HG03025 (cell line): ENCODE measurements around the gene MAST3.
A peak's percentile ranks its signal among the peaks of the same experiment; 100 is the strongest.

Experiments
- ATAC-seq: cut with Tn5 transposase; IDR thresholded peaks from one replicate; pipeline ENCODE4 v1.9.1; 2021; ENCODE audit warnings: mild to moderate bottlenecking, moderate library complexity; ENCODE audit not compliant: unreplicated experiment, low FRiP score

MAST3 gene

DNA sequence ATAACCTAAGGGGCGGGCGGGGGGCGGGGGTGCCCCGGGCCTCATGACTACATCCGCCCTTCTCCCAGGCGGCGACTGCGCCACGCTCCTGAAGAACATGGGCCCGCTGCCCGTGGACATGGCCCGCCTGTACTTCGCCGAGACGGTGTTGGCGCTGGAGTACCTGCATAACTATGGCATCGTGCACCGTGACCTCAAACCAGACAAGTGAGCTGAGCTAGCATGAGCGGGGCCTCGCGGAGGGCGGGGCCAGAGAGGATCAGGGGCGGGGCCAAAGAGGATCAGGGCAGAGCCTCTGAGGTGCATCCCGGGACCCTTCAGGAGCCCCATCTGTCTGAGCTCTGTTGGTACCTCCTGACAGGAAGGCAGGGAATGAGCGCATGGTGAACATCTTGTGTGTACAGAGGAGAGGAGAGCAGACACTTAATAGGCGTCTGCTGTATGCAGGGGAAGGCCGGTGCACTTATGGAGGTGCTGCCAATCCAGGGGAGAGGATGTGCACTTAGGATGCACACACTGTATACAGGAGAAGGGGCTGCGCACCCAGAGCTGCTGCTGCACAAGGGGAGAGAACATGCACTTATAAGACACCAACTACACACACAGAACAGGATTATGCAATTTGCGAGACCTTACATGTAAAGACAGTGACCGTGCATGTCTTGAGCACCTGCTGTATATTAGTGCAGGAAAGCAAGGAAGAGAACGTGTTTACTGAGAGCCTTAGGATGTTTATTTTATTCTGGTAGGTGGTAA, 34.4 kb downstream of the MAST3 start:
- no peak for ATAC-seq

DNA sequence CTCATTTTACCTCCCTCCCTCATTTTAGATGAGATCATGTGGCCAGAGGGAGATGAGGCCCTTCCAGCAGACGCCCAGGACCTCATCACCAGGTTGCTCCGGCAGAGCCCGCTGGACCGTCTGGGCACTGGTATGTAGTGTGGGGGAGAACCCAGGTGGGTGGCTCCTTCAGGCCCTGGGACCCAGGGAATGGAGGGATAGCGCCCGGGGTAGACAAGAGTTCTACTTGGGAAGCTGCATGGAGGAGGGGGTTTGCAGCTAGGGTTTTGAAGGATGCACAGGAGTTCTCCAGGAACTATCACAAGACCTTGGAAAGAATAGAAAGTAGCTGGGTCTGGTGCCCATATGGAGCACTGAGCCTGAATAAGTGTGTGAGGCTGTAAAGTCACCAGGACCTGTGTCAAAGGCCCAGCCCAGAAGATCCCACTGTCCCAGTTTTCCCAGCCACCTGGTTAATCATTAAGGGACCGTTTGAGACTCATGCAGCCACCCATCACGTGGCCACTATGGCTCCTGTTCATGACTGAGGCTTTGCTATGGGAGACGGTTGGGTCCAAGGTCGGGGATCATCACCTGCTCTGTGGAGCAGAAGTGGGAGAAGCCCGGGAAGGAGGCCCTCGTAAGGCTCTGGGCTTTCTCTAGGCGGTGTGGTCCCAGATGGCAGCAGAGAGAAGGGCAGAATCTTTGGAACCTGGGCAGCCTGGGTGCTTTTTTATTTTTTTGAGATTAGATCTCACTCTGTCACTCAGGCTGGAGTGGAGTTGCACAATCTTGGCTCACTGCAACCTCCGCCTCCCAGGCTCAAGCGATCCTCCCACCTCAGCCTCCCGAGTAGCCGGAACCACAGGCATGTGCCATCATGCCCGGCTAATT, 38.4 kb downstream of the MAST3 start:
- ATAC-seq: no peak

DNA sequence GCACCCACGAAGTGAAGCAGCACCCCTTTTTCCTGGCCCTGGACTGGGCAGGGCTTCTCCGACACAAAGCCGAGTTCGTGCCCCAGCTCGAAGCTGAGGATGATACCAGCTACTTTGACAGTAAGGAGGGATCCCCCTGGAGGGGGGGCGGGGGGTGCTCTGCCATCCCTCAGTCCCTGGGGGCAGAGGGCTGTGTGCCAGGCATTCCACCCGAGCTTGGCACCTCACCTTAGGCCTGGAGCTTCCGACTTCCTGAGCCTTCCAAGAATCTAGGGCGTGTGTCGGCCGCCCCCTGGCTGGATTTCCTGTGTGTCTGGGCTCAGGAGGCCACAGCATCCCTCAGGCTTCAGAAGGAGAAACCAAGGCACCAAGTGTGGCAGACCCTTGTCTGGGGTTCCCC, 39.7 kb downstream of the MAST3 start:
- ATAC-seq: no peak

DNA sequence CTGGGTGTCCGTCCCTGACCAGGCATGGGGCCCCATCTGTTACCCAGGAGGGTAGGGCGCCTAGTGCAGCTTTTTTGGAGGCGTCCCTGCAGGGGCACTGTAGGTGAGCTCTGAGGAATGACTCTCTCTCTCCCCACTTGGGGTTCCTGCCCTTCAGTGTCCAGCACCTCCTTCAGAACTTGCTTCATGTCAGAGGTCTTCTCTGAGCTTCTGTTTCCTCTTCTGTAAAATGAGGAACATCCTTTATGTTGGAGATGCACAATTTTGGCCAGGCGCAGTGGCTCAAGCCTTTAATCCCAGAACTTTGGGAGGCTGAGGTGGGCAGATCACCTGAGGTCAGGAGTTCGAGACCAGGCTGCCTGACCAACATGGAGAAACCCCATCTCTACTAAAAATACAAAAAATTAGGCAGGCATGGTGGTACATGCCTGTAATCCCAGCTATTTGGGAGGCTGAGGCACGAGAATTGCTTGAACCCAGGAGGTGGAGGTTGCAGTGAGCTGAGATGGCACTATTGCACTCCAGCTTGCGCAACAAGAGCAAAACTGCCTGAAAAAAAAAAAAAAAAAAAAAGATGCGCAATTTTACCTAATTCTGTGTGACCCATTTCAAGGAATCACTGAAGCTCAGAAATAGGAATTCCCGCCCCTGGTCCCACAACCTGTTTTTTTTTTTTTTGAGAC, 40.2 kb downstream of the MAST3 start:
- ATAC-seq: no peak

DNA sequence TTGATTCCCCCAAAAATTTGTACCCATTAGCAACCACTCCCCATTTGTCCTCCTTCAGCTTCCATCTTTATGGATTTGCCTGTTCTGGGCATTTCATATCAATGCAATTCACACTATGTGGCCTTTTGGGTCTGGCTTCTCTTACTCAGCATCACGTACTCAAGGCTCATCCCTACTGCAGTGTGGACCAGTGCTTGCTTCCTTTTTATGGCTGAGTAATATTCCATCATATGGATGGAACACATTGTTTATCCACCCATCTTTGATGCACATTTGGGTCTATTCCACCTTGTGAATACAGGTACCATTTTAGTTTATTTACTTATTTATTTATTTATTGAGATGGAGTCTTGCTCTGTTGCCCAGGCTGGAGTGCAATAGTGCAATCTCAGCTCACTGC, 42.9 kb downstream of the MAST3 start:
- no peak for ATAC-seq

DNA sequence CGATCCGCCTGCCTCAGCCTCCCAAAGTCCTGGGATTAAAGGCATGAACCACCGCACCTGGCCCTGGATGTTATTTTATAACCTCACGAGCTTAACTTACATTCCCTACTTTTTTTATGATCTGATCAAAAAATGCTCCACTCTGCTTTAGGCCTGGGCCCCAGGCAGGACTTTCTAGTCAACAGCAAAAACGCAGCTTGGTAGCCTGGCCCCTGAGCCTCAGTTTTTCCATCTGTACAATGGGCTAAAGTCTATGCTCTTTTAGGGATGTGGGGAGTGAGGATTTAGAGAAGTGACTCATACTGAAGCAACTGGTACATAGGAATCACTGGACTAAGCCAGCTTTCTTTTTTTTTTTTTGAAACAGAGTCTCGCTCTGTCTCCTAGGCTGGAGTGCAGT, 43.5 kb downstream of the MAST3 start:
- no peak for ATAC-seq

DNA sequence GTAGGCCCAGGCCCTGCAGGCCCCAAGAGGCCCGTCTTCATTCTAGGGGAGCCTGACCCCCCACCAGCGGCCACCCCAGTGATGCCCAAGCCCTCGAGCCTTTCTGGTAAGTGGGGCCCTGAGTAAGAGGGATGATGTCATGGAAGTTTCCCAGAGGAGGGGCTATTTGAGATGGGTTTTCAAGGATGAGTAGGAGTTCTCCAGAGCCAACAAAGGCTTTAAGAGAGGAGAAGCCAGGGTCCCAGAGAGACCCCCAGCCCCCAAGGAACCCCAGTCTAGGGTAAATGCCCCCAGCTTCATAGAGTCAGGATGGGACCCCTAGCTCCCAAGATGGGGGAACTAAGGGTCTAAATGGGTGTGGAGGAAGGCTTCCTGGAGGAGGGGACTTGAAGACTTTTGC, 46.3 kb downstream of the MAST3 start:
- ATAC-seq: no peak

DNA sequence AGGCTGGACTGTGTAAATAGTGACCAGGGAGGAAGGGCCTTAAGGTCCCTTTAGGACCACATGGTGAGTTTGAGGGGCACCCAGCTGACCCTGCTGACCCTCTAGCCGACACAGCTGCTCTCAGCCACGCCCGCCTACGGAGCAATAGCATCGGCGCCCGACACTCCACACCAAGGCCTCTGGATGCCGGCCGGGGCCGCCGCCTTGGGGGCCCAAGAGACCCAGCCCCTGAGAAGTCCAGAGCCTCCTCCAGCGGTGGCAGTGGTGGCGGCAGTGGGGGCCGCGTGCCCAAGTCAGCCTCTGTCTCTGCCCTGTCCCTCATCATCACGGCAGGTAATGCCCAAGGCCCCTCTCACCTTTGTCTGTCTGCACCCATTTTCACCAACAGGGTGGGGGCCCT, 46.8 kb downstream of the MAST3 start:
- no peak for ATAC-seq

DNA sequence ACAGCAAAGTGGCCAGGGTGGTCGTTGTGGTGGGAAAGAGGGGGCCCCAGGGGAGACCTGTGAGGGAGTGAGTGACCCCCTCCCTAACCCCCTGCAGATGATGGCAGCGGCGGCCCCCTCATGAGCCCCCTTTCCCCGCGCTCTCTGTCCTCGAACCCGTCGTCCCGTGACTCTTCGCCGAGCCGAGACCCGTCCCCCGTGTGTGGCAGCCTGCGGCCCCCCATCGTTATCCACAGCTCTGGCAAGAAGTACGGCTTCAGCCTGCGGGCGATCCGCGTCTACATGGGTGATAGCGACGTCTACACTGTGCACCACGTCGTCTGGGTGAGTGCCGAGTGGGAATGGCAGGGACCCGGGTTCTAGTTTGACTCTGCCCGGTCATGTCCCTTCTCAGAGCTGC, 47.3 kb downstream of the MAST3 start:
- ATAC-seq: no peak

DNA sequence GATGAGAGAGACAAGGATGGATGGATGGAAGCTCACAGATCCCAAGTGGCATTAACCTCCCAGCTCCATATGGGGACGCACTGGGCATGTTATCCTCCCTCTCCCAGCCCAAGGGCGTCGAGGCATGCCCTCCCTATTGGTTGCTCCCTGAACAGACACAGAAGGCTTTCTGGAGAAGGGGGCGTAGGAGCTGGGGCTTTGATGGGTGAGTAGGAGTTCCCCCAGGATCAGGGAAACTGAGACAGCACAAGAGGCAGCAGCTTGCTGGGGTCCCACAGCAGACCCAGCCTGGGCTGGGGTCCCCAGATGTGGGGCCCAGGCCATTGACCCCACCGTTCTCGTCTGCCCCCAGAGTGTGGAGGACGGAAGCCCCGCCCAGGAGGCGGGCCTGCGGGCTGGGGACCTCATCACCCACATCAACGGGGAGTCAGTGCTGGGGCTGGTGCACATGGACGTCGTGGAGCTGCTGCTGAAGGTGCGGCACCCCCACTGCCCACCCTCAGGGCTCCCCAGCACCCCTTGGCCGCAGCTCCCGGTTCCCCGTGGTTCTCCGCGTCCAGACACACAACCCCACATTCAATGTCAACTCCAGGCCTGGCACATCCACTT, 47.9 kb downstream of the MAST3 start:
- no peak for ATAC-seq

DNA sequence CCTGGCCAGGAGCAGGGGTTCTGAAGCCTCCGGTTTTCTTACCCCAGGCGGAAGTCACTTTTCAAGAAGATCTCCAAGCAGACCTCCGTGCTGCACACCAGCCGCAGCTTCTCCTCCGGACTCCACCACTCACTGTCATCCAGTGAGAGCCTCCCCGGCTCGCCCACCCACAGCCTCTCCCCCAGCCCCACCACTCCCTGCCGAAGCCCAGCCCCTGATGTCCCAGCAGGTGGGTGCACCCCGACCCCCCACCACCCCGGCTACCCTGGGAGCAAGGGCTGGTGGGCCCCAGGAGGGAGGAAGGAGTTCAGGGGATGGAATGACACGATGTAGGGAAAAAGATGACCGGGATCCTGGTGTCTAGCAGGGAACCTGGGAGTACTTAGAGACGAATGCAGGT, 49.8 kb downstream of the MAST3 start:
- no peak for ATAC-seq

DNA sequence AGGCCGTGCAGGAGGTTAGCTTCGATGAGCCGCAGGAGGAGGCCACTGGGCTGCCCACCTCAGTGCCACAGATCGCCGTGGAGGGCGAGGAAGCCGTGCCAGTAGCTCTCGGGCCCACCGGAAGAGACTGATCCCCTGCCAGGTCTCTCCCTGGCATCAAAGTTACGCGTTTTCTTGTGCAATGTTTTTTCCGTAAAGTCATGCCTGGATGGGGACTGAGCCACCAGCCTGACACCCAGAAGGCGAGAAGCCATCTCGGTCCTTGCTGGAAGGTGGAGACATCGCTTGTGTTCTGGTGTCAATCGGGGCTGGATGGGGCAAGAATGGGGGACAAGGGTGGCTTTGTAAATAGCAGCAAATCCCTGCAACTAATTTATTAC, 52.0 kb downstream of the MAST3 start:
- ATAC-seq: no peak

DNA sequence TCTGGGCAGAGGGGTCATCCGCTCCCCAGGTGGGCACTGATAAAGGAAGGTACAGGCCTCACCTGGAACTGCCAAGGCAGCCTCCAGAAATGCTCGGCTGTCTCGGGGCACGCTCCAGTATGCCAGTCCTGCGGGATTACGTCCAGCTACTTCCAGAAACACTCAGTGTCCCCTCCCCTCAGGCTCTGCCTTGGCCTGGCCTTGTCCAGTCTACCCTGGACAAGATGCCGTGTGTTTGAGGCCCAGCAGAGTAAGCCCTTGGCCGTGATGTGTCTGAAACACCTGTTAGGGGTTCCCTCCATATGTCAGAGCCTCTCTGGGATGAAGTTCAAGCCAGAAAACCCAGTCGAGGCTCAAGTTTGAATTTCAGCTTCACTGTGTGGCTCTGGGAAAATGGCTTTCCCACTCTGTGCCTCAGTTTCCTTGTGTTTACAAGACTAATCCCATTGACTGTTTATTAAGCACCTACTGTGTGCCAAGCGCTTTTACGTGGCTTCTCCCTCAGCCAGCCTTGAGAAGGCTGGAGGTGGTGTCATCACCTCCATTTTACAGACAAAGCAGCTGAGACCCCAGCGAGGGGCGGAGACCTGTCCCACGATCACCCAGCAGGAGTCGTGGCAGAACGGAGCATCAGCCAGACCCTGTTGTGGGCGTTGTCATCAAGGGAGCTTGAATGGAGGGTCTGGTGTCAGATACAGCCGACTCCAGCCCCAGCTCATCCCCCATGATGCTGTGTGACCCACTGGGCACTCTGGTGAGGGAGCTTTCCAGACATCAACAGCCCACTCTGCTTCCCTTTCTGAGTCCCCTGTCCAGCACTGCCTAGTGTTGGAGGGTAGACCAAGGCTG, 53.4 kb downstream of the MAST3 start:
- ATAC-seq: no peak

DNA sequence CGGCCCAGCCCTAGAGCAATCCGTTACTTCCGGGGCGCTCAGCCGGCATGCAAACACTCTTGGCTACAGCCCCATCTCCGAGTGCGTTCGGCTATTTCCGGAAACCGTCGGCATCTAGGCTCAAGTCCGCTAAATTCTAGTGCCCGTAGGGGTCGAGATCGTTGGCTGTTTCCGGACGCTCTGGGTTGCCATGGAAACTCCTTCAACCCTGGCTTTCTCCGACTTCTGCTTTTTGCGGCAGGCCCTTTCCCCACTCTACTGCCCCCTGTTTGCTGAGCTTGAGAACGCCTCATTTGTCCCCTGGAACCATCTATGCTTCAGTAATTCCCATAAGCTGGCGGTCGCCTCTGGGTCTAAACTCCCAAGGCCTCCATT, 54.9 kb downstream of the MAST3 start:
- peak; percentile 55 for ATAC-seq

DNA sequence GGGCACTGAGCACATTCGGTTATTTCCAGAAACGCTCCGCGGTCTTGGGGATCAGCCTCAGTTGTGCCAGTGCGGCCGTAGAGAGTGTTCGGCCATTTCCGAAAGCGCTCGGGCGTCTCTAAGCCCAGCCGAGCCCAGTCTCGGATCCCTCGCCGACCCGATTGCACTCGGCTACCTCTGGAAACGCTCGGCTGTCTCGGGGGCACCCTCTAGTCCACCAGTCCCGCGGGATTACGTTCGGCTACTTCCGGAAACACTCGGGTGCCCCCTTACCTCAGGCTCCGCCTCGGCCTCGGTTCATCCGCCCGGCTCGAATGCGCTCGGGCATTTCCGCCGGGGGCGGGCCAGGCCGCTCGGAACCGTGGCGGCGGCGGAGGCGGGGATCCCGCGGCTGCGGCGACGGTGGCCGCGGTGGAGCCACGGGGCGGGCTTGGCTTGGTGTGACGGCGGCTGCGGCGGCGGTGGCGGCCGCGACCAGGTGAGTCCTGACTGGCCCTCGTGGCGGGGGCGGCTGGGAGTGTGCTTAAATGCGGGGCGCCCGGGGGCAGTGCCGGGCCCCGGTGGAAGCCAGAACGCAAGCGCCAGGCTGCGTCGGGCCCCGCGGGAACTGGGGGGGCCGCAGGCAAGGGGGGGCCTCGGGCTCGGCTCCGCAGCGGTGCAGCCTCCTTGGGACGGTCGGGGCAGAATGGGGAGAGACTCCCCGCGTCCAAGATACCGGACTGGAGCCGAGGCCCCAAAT, 55.4 kb downstream of the MAST3 start, which contains the start of gene PIK3R2:
PIK3R2 (plus strand) TSS at position 347 of the 739 bp plus-strand sequence. CDS start 2,717 bp downstream, outside the sequence.
- ATAC-seq: peak; percentile 66

DNA sequence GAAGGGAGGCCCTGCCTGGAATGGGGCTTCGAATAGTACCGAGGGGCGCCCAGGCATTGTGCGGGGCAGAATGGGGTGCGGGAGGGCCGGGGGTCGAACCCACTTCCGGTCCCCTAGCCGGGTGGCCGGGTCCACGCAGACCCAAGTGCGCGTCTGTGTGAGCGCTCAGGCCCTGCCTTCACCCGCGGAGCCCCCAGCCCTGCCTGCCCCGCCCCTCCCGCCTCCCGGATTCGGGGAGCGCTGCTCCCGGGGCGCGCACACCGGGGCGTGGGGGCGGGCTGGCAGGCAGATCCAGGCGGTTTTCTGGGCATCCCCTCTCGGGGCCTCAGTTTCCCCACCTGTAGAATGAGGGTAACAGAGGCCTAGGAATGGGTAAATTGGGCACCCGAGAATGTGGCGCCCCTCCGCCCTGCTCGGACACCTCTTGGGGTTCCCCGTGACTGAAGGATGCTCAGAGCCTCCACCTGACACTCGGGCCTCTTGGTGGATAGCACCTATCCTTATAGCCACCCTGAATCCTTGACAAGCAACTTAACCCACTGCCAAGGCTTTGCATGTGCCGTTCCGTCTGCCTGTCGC, 56.1 kb downstream of the MAST3 start:
- no peak for ATAC-seq

DNA sequence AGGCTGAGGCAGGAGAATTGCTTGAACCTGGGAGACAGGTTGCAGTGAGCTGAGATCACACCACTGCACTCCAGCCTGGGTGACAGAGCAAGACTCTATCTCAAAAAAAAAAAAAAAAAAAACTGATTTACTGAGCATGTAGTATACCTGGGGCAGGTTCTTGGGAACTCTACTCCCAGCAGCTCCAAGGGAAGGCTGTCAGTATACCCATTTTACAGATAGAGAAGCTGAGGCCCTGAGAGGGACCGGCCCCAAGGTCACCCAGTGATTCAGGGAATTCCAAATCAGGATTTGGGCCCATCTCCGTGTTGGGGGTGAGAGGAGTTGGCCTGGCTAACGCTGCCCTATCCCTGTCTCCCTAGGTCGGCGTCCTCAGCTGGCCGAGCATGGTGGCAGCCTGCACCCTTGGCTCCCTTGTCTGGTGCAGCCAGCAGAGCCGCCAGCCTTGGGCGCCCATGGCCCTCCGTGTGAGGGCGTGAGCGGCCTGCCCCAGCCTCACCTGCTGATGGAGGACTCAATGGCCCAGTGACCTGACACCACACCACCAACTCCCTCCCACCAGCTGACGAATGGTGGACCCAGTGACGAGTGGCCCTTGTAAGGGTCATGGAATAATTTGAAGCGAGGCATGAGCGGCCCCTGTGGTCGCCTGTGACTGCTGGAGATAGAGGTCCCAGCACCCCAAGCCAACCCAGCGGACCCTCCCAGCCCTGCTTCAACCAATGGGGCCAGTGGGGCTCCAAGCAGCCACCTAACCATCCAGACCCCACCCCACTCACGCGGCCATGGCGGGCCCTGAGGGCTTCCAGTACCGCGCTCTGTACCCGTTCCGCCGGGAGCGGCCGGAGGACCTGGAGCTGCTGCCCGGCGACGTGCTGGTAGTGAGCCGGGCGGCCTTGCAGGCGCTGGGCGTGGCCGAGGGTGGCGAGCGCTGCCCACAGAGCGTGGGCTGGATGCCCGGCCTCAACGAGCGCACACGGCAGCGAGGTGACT, 57.8 kb downstream of the MAST3 start:
- ATAC-seq: no peak

DNA sequence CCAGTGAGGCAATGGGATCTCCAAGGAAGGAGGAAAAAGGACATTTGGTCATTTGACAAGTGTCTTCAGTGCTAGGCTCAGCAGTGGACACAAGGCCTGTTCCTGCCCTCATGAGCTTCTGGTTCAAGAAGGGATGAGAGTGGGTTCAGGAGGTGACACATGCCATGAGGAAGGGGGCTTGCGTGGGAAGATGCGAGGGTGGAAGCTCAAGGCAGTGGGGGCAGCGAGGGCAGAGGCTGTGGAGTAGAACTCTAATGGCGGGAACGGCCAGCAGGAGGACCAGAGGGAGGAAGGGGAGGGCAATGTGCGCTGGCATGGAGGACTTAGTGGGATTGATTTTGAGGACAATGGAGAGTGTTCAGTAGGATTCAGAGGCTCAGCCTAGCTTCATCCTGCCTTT, 58.7 kb downstream of the MAST3 start:
- no peak for ATAC-seq
